ENCODE data around the gene RCN1. TPM values are rescaled to one million over a fixed set of nuclear protein-coding genes. Genes with fewer than 3 reads are reported as not detected.

RCN1 gene
- 10 to 100 TPM; 24.8 to 29.6 TPM for total RNA-seq

DNA sequence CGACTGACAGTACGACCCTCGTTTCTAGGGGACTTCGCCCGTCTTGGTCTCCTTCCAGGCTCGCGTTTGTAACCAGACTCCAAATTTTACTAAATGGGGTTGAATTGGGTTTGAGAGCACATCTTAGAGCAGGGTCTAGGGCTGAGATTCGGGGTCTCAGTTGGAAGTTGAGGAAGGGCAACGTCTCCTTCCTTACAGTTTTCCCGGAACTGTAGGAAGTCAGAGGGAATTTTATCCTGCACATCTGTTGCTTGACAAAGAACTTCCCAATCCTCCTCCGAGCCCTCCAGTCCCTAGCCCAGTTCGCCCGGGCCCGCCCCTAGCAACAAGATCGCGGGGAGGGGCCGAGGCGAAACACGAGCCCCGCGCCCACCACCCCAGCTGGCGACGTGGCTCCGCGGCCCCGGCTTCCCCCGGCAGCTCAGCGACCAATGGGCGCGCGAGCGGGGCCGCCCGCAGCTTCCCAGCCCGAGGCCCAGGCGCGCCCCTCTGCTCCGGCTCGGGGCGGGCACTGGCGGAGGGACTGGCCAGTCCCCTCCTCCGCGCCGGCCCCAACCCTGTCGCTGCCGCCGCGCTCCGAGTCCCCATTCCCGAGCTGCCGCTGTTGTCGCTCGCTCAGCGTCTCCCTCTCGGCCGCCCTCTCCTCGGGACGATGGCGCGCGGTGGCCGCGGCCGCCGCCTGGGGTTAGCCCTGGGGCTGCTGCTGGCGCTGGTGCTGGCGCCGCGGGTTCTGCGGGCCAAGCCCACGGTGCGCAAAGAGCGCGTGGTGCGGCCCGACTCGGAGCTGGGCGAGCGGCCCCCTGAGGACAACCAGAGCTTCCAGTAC lies at the start of gene RCN1:
RCN1 (plus strand) TSS at position 530 of the 826 bp plus-strand sequence; CDS start at position 653, 123 bp downstream.
- Mint-ChIP-seq H3K36me3 (ENCODE audit: low read depth) (no peaks in the 10 kb centered on the region), H3K4me1 (ENCODE audit: low read depth) (peaks cover 39% of the 10 kb centered on the region), H3K27ac (peak within 1 kb of the TSS; percentile 86), H3K27me3 (ENCODE audit: low read depth) (peaks cover 4% of the 10 kb centered on the region), H3K4me3 (peak within 1 kb of the TSS; percentile 79), H3K9me3 (no peaks in the 10 kb centered on the region)
- intact Hi-C loops (cut with micrococcal nuclease), result loop anchor here (2.0 to 5.0 kb wide), 3 partner anchors 280 to 722 kb away; partner anchors contain the start of genes DCDC1, DNAJC24, EIF3M and PAX6
- CTCF ChIA-PET, result no interaction called here
- peak; percentile 43 for DNase-seq

DNA sequence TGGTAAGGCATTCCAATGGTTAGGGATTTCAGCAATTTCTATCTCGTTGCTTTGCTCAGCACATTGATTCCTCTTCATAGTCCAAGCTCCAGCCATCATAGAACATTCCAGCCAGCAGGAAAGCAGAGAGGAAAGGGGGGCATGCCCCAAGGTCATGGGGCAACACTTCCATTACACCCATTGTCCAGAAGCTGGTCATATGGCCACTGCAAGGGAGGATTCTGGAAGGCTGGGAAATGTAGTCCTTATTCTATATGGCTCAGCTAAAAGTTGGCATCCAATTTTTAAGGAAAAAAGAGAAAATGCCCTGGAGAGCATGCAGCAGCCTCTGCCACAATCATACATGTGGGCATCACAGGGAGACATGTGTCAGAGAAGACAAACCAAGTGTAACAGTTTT lies 47.1 kb upstream of the RCN1 start:
- Mint-ChIP-seq H3K4me1 (ENCODE audit: low read depth) (no peaks in the 10 kb centered on the region), H3K9me3 (no peaks in the 10 kb centered on the region), H3K27me3 (ENCODE audit: low read depth) (peaks cover 21% of the 10 kb centered on the region), H3K27ac (no peak overlapping the region), H3K4me3 (no peak overlapping the region), H3K36me3 (ENCODE audit: low read depth) (no peaks in the 10 kb centered on the region)
- intact Hi-C loops (cut with micrococcal nuclease), result no loop called here
- no peak for DNase-seq
- CTCF ChIA-PET, result interaction anchor here (1.1 kb wide), 1 partner anchor 8 kb away, joined by 4 read pairs; no protein-coding TSS in a partner anchor

DNA sequence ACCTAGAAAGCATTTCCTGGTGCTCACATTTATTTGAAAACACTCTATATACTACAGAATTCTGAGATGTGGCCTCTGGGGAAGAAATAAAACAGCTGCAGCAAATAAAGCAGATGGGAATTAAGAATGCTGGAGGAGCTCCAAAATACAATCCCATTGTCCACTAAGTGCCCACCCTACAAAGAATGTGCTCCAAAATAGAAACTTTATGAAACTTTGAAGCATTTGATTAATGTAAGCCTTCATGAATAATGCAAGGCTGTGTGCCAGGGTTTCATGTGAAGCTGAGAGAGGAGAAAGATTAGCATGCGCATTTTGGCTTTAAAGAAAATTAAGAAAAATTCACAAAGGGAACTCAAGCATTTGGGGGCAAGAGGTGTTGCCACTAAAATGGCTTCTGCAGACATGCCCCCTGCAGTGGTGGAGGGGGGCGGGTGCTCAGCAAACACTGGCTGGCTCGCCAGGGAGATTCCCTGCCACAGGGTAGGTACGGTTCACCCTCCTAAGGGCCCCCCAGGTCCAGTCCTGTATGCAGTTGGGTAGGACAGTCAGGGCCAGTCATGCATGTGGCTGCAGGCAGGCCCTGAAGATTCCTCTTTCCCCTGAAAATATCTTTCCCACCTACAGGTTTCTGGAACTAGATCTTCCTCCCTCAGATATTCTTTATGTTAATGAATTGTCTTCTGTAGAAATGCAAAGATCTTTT lies 46.6 kb upstream of the RCN1 start:
- Mint-ChIP-seq H3K27me3 (ENCODE audit: low read depth) (peaks cover 22% of the 10 kb centered on the region), H3K4me3 (no peak overlapping the region), H3K4me1 (ENCODE audit: low read depth) (no peaks in the 10 kb centered on the region), H3K9me3 (no peaks in the 10 kb centered on the region), H3K36me3 (ENCODE audit: low read depth) (no peaks in the 10 kb centered on the region), H3K27ac (no peak overlapping the region)
- CTCF ChIA-PET, result no interaction called here
- DNase-seq, result no peak
- intact Hi-C loops (cut with micrococcal nuclease), result no loop called here

DNA sequence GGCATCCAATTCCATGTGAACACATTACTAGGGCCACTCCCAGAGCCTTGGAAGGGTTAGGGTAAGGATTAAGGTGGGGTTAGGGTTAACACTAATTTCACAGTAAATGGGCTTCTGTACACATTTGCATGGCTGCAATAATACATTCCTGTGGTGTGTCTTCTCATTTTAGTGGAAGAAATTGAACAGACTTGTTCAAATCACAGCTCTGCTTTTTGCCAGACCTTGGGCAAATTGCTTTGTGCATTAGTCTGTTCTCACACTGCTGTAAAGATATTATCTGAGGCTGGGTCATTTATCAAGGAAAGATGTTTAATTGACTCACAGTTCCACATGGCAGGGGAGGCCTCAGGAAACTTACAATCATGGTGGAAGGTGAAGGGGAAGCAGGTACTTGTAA lies 45.4 kb upstream of the RCN1 start:
- Mint-ChIP-seq H3K4me3 (no peak overlapping the region), H3K27me3 (ENCODE audit: low read depth) (peaks cover 13% of the 10 kb centered on the region), H3K36me3 (ENCODE audit: low read depth) (no peaks in the 10 kb centered on the region), H3K4me1 (ENCODE audit: low read depth) (no peaks in the 10 kb centered on the region), H3K27ac (no peak overlapping the region), H3K9me3 (no peaks in the 10 kb centered on the region)
- intact Hi-C loops (cut with micrococcal nuclease), result no loop called here
- CTCF ChIA-PET, result interaction anchor here (0.8 to 1.3 kb wide), 2 partner anchors 10 to 131 kb away, joined by 3 to 4 read pairs; no protein-coding TSS in a partner anchor
- DNase-seq, result no peak

DNA sequence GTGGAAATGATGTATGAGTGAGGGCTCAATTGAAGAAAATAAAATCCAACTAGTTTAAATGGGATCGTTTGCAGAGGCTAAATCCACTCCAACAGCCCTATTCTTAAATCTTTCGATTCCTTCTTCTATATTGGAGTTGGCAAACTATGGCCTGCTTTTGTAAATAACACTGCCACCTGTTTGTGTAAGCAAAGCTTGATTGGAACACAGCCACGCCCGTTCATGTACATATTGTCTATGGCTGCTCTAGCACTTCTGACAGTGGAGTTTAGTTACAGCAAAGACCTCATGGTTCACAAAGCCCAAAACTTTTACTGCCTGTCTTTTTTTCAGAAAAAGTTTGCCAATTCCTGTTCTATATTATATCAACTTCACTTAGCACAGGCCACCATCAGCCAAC lies 40.6 kb upstream of the RCN1 start:
- no peaks in the 10 kb centered on the region for H3K36me3 Mint-ChIP-seq (ENCODE audit: low read depth)
- H3K27me3 Mint-ChIP-seq (ENCODE audit: low read depth), result peaks cover 25% of the 10 kb centered on the region
- no peak overlapping the region for H3K4me3 Mint-ChIP-seq
- DNase-seq, result no peak
- H3K9me3 Mint-ChIP-seq, result no peaks in the 10 kb centered on the region
- intact Hi-C loops (cut with micrococcal nuclease), result no loop called here
- CTCF ChIA-PET, result interaction anchor here (0.7 to 7.6 kb wide), 7 partner anchors 10 to 127 kb away, joined by 3 to 111 read pairs (median 3); no protein-coding TSS in a partner anchor
- H3K27ac Mint-ChIP-seq, result no peak overlapping the region
- no peaks in the 10 kb centered on the region for H3K4me1 Mint-ChIP-seq (ENCODE audit: low read depth)

DNA sequence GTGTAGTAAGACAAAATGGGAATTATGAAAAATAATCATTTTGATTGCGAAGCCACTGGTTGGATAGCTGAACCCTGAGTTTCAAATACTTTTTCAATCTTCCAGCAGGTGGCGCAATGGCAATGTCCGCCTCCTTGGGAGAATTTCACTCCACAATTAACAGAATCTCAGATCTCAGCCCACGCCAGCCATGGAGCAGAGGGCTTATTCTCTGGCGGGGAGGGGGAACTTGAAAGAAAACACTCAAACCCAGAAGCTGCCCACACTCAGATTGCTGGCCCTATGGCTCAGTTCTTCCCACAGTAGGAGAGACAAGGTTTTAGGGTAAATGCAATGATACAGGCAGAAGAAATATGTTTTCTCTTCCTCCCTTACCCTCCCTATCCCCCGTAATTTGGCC lies 38.7 kb upstream of the RCN1 start:
- CTCF ChIA-PET, result interaction anchor here (0.6 to 7.6 kb wide), 15 partner anchors 9 to 945 kb away, joined by 3 to 111 read pairs (median 5); no protein-coding TSS in a partner anchor
- Mint-ChIP-seq H3K27ac (no peak overlapping the region), H3K4me1 (ENCODE audit: low read depth) (no peaks in the 10 kb centered on the region), H3K9me3 (no peaks in the 10 kb centered on the region), H3K4me3 (no peak overlapping the region), H3K36me3 (ENCODE audit: low read depth) (no peaks in the 10 kb centered on the region), H3K27me3 (ENCODE audit: low read depth) (peaks cover 27% of the 10 kb centered on the region)
- intact Hi-C loops (cut with micrococcal nuclease), result loop anchor here (1.0 kb wide), 2 partner anchors 124 to 245 kb away; no protein-coding TSS in a partner anchor
- DNase-seq, result peak; percentile 72

DNA sequence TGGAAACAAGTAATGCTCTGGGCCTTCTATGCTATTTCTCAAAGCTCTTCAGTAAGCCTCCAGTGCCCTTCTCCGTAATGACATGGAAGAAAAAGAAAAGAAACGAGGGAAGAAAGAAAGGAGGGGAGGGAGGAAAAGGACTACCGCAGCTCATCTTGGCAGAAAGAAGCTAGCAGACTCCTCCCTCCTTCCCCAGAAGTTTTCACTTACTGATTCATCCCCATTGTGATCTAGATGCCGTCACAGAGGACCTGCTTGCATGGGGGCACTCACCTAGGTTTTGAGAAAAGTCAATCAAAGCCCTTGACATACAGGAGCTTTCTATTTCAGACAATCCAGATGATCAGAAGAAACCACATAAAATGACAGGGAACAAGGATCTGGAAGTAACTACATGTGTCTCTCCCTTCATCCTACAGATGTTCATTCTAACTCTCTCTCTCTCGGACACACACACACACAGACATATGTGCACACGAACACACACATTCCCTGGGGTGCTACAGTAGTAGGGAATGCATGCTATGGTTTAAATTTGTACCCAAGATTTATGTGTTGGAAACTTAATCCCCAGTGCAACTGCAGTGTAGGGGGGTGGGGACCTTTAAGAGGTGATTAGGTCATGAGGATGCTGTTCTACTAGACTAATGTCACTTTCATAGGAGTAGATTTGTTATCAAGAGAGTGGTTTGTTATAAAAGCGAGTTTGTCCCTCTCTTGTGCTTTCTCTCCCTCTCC lies 37.6 kb upstream of the RCN1 start:
- no peak for DNase-seq
- H3K27me3 Mint-ChIP-seq (ENCODE audit: low read depth), result peaks cover 27% of the 10 kb centered on the region
- no peaks in the 10 kb centered on the region for H3K36me3 Mint-ChIP-seq (ENCODE audit: low read depth)
- H3K9me3 Mint-ChIP-seq, result no peaks in the 10 kb centered on the region
- intact Hi-C loops (cut with micrococcal nuclease), result no loop called here
- no peak overlapping the region for H3K4me3 Mint-ChIP-seq
- no peaks in the 10 kb centered on the region for H3K4me1 Mint-ChIP-seq (ENCODE audit: low read depth)
- H3K27ac Mint-ChIP-seq, result no peak overlapping the region
- CTCF ChIA-PET, result interaction anchor here (0.6 to 7.6 kb wide), 14 partner anchors 11 to 946 kb away, joined by 3 to 111 read pairs (median 4); no protein-coding TSS in a partner anchor

DNA sequence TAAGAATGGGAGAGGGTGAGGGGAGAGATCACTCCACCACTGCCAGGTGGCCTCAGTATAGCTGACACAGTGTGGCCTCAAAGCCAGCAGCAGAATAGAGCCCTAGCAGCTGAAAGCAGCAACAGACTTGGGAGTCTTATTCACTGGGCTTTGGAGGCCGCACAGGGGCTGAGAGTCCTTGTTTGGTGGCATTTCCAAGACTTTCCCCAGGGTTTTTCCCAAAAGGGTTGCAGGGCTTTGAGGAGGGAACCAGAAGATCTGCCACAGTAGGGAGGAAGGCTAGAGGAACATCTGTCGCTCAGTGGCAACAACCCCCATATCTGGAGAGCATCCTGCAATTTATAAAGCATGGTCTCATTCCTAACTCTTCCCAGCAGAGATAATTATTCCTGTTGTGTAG lies 35.0 kb upstream of the RCN1 start:
- Mint-ChIP-seq H3K27ac (no peak overlapping the region), H3K36me3 (ENCODE audit: low read depth) (no peaks in the 10 kb centered on the region), H3K27me3 (ENCODE audit: low read depth) (peaks cover 22% of the 10 kb centered on the region), H3K4me3 (no peak overlapping the region), H3K9me3 (no peaks in the 10 kb centered on the region), H3K4me1 (ENCODE audit: low read depth) (no peaks in the 10 kb centered on the region)
- CTCF ChIA-PET, result interaction anchor here (1.2 to 7.6 kb wide), 2 partner anchors 10 to 121 kb away, joined by 3 to 111 read pairs; no protein-coding TSS in a partner anchor
- no peak for DNase-seq
- intact Hi-C loops (cut with micrococcal nuclease), result no loop called here

DNA sequence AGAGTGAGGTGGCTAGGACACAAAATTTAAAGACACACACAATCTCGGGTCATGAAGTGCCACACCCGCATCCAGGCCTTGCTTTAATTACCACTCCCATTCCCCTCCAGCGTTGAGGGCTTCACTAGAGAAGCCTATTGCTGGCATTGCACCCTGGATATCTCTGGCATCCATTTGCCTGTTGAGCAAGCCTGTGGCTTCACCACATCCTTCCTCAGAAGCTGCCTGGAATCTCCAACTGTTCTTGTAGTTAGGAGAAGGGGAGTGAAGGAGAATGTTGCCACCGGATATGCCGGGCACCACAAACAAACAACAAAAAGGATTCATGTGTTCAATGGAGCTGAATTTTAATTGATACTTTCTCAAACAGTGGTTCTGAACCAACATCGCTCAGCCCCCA lies 34.4 kb upstream of the RCN1 start:
- H3K27me3 Mint-ChIP-seq (ENCODE audit: low read depth), result peaks cover 22% of the 10 kb centered on the region
- no peak overlapping the region for H3K4me3 Mint-ChIP-seq
- H3K36me3 Mint-ChIP-seq (ENCODE audit: low read depth), result no peaks in the 10 kb centered on the region
- H3K9me3 Mint-ChIP-seq, result no peaks in the 10 kb centered on the region
- DNase-seq, result no peak
- intact Hi-C loops (cut with micrococcal nuclease), result no loop called here
- H3K4me1 Mint-ChIP-seq (ENCODE audit: low read depth), result no peaks in the 10 kb centered on the region
- H3K27ac Mint-ChIP-seq, result no peak overlapping the region
- CTCF ChIA-PET, result interaction anchor here (0.8 to 0.9 kb wide), 2 partner anchors 97 to 174 kb away, joined by 3 read pairs; no protein-coding TSS in a partner anchor

DNA sequence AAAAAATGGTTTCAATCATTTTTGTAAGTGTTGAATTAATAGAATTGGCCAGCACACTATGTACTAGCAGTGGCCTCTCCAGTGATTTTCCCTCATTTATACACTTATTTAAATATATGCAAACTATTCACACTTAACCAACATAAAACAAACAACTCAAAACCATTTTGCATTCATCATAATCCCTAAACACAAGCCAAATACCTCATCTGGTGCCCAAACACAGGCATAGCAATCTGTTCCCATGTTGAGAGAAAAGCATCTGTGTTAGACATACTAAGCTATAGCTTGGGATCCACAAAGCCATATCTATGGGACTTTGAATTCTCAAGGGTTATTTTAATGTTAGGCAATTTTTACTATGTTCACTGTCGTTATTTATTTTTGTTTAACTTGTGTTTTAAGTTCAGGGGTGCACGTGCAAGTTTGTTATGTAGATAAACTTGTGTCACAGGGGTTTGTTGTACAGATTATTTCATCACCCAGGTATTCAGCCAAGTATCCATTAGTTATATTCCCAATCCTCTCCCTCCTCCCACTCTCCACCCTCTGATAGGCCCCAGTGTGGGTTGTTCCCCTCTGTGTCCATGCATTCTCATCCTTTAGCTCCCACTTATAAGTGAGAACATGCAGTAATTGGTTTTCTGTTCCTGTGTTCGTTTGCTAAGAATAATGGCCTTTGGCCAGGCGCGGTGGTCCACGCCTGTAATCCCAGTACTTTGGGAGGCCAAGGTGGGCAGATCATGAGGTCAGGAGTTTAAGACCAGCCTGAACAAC lies 31.0 kb upstream of the RCN1 start:
- CTCF ChIA-PET, result interaction anchor here (1.0 to 2.1 kb wide), 2 partner anchors 9 to 116 kb away, joined by 3 to 12 read pairs; no protein-coding TSS in a partner anchor
- intact Hi-C loops (cut with micrococcal nuclease), result no loop called here
- Mint-ChIP-seq H3K36me3 (ENCODE audit: low read depth) (no peaks in the 10 kb centered on the region), H3K27ac (no peak overlapping the region), H3K27me3 (ENCODE audit: low read depth) (peaks cover 22% of the 10 kb centered on the region), H3K4me1 (ENCODE audit: low read depth) (no peaks in the 10 kb centered on the region), H3K4me3 (no peak overlapping the region), H3K9me3 (no peaks in the 10 kb centered on the region)
- DNase-seq, result no peak

DNA sequence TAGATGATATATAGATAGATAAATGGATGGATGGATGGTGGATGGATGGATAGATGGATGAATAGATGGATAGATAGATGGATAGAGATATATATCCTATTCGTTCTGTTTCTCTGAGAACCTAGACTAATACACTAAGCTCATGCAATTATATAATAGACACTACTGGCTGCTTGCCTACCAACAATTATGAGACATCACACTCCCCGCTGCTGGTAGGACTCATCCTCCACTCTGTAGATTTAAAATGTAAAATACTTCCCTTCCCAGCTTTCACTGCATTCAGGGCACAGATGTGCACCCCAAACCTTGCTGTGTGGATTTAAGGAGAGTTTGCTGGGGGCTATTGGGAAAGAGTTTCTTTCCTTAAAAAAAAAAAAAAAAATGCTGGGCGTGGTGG lies 28.3 kb upstream of the RCN1 start:
- DNase-seq, result no peak
- intact Hi-C loops (cut with micrococcal nuclease), result no loop called here
- Mint-ChIP-seq H3K4me3 (no peak overlapping the region), H3K4me1 (ENCODE audit: low read depth) (no peaks in the 10 kb centered on the region), H3K27ac (no peak overlapping the region), H3K27me3 (ENCODE audit: low read depth) (peaks cover 29% of the 10 kb centered on the region), H3K36me3 (ENCODE audit: low read depth) (no peaks in the 10 kb centered on the region), H3K9me3 (no peaks in the 10 kb centered on the region)
- CTCF ChIA-PET, result interaction anchor here (0.6 to 1.2 kb wide), 2 partner anchors 20 to 113 kb away, joined by 3 to 5 read pairs; no protein-coding TSS in a partner anchor

All from activated naive CD4-positive, alpha-beta T cell treated with anti-CD3 and anti-CD28 coated beads for 36 hours (primary cell).